Measurements from ENCODE around the gene SPAG16. TPM values are rescaled to one million over a fixed set of nuclear protein-coding genes. Genes with fewer than 3 reads are reported as not detected.

The SPAG16 gene
- total and polyA plus RNA-seq, 5 donors = 19.9 to 28.7 (median 23.2) TPM

Small RNAs within 50 kb of the gene (microRNA-seq; reads per million reads assigned to microRNA genes)
- 0 reads per million in 2 donors for gene MIR4438

Other genes with a start within 250 kb of the SPAG16 start
- 1 to 10 TPM; 5.8 to 8.1 (median 6.9) TPM for gene IKZF2, start 132.9 kb upstream of the SPAG16 start, total RNA-seq
- 1.0 TPM for gene IKZF2, start 132.9 kb upstream of the SPAG16 start, polyA plus RNA-seq

Measured in right cardiac atrium (tissue), 5 donors.